Heart left ventricle (tissue), 13 donors: Measurements from ENCODE around the gene EPHA8.

Experiments used
- CTCF ChIP-seq, 12 donors: fragments of 200-600 bp; sonication (generic) in 4 of 12; IDR thresholded peaks; one replicate each; pipeline versions ENCODE4 v1.5.0 to v1.8.0; 2018 to 2022; ENCODE audit warnings: antibody characterized with exemption in 12 of 12, mild to moderate bottlenecking in 5 of 12
- POLR2A ChIP-seq, 2 donors: fragments of 450-650 bp; IDR thresholded peaks; one replicate each; pipeline ENCODE4 v1.6.1; 2017; ENCODE audit warnings: antibody characterized with exemption in 2 of 2, mild to moderate bottlenecking in 2 of 2, moderate library complexity in 2 of 2
- donor health status: ischemic (EF 13 %, LVEDD 7.1; RV severe dilation, severe dysfunction).
- donor health status: DM: no; HTN: yes; CAD: no.
- donor health status: DM: no; HTN: no; CAD: no.
- donor health status: ischemic (EF 25% LVEDD 6.9; RV normal size, moderate dysfunction).
- donor health status: ischemic (EF 25% LVEDD 5.7; RV mildly dilated, moderate dysfunction).
- donor health status: ischemic (EF 35%, LVEDD 5.7; RV mildly dilated, moderate dysfunction).
- donor health status: nonischemic (EF 11% LVEDD 7.7; RV severe dilation, severe dysfunction).
- donor health status: DM: yes; HTN: yes; CAD: no.
- donor health status: PGD.
- donor health status: ischemic (EF 29% LVEDD 5.4; RV normal size, mild dysfunction).
- donor health status: nonischemic (EF 23%, LVEDD 6.1; RV moderate dilation, normal function).

GRCh38 chr1:22597996-22598395, 34.7 kb downstream of the EPHA8 start:
- TF ChIP-seq CTCF (IDR thresholded peaks at IDR 0.05) (no peak), POLR2A (IDR thresholded peaks at IDR 0.05) (no peak)
